NCI-H187 treated with DMSO at 0.1 percent for 48 hours (cell line): Measurements from ENCODE around the gene ATMIN.

Source experiments
- DNase-seq: peaks from one replicate; lab custom pipeline; 2025; lab: John Stamatoyannopoulos, UW

Gene ATMIN

DNA sequence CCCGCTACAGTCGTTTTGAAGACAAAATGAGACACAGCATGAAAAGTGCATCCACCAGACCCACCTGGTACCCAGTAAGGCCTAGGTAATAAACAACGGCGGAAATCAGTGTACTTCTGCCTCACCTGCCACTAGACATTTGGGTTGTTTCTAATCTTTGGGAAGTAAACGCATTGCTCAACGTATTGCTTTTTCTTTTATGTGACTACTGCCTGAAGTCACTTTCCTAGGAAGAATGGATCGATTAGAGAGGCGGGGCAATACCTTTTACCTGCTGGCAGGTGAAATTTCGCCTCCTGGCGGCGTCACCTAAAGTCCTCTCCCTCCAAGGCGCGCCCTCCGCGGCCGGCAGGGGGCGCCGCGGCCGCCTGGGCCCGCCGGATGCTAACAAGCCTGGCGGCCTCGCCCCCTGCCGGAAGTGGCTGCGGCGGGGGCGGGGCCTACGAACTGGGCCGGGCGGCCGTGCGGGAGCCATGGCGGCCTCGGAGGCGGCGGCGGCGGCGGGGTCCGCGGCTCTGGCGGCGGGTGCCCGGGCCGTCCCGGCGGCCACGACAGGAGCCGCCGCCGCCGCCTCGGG is at the start of gene ATMIN:
TSS of gene ATMIN (plus strand) at position 445 of the 577 bp plus-strand sequence. CDS start at position 474, 29 bp downstream.
- DNase-seq, result peak; percentile 6

DNA sequence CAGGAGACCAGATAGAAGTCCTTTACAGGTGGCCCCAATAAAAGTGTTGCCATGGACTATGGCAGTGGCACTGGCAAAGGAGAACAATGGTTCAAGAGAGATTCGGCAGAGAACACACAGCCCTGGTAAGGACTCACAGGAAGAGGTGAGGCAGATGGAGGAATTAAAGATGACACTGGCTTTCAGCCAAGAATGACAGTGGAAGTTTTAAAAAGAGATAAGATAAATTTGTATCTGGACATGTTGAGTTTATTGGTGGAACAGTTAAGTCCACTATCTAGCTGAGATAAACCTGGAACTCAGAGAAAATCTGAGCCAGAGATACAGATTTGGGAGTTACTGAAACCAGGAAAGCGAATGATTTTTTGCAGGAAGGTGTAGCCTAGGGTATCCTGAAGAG is 49.1 kb upstream of the ATMIN start:
- DNase-seq, result no peak

DNA sequence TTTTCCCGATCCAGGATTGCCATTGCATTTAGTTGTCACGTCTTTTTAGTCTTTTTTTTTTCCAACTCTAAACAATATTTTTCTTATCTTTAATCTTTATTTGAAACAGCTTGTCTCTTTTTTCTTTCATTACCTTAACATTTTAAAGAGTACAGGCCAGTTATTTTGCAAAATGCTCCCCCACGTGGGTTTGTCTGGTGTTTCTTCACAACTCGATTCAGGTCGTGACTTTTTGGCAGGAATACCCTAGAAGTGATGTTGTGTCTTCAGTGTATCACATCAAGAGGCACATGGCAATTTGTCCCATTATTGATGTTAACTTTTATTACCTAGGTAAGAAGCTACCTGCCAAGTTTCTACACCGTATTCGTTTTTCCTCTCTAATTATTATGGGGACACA is 46.9 kb upstream of the ATMIN start:
- DNase-seq, result no peak

- DNase-seq, result no peak
These were observed 45.8 kb upstream of the ATMIN start for GRCh38 chr16:80989801-80990200.

GRCh38 chr16:80990577-80990976 is 45.1 kb upstream of the ATMIN start:
- no peak for DNase-seq

DNA sequence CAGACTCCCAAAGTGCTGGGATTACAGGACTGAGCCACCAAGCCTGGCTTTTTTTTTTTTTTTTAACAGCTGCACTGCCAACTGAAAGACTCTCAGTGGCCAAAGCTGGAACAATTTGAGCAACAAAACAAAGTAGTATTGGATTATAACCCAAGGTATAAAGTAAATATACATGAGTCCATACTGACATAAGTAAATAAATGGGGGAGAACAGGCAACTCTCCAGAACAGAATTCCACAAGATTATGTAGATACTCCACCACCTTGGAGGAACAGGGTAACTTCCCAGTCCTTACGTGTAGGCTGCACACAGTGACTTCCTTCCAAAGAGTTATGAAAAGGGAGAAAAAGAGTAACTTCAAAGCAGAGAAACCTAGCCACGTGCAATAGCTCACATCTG is 44.7 kb upstream of the ATMIN start:
- no peak for DNase-seq

- DNase-seq, result no peak
These were observed 43.7 kb upstream of the ATMIN start for GRCh38 chr16:80991792-80992430.

- DNase-seq, result no peak
These were observed 42.9 kb upstream of the ATMIN start for GRCh38 chr16:80992676-80993293.

GRCh38 chr16:80993307-80993706 is 42.3 kb upstream of the ATMIN start:
- DNase-seq, result no peak

DNA sequence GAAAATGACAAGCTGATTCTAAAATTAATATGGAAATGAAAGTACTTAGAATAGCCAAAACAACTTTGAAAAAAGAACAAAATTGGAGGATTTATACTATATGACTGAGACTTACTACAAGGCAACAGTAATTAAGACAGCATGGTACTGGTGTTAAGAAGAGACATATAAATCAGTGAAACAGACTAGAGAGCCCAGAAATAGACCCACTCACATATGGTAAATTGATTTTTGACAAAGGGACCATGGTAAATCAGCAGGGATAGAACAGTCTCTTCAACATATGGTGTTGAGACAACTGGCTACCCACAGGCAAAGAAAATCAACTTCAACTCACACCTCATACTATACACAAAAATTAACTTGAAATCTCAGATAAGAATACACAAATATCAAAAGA is 41.8 kb upstream of the ATMIN start:
- DNase-seq, result no peak

- no peak for DNase-seq
These were observed 41.2 kb upstream of the ATMIN start for GRCh38 chr16:80994451-80994850.

DNA sequence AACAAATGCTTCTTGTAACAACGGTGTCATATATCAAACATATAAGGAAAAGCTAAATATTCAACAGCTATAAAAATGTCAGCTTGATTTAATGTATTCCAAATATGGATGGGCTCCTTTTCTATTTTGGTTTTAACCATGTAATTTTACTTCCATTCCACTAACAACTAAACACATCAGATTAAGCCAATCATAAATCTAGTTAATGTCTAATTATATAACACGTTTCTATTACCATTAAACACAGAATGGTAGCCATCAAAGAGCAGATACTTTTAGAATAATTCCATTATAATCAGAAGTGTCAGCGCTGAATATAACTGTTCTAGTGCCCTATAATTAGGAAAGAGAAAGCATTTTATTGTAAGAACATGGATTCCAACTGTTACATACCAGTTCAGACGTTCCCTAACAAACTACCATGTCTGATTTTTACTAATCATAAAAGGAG is 38.9 kb upstream of the ATMIN start:
- DNase-seq, result no peak

GRCh38 chr16:80997139-80997798 is 38.4 kb upstream of the ATMIN start:
- no peak for DNase-seq

DNA sequence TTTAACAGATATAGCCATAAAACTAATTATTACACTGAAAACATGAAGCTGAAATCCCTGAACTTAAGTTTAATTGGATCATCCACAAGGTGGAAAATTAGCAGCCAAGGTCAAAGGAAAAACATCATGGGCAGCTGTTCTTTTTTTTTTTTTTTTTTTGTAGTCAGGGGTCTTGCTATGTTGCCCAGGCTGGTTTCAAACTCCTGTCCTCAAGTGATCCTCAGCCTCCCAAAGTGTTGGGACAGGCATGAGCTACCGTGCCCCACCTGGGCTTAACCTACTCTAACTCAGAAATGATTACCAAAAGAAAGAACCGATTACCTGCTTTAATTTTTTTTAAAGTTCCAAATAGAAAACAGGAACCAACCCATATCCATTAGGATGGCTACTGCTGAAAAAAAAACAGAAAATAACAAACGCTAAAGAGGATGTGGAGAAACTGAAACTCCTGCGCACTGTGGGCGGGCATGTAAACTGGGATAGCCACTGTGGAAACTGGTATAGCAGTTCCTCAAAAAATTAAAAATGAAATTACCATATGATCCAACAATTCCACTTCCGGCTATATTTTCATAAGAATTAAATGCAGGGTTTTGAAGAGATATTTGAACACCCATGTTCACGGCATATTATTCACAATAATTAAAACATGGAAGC is 37.5 kb upstream of the ATMIN start:
- DNase-seq, result no peak

DNA sequence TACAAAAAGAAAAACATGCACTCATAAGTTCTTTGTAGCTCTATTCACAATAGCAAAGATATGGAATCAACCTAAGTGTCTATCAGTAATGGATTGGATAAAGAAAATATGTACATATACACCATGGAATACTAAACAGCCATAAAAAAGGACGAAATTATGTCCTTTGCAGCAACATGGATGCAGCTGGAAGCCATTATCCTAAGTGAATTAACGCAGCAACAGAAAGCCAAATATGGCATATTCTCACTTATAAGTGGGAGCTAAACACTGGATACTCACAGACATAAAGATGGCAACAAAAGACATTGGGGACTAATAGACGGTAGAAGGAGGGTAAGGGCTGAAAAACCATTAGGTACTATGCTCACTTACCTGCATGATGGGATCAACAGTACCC is 34.8 kb upstream of the ATMIN start:
- no peak for DNase-seq

- no peak for DNase-seq
These were observed 34.3 kb upstream of the ATMIN start for GRCh38 chr16:81001330-81001729.

DNA sequence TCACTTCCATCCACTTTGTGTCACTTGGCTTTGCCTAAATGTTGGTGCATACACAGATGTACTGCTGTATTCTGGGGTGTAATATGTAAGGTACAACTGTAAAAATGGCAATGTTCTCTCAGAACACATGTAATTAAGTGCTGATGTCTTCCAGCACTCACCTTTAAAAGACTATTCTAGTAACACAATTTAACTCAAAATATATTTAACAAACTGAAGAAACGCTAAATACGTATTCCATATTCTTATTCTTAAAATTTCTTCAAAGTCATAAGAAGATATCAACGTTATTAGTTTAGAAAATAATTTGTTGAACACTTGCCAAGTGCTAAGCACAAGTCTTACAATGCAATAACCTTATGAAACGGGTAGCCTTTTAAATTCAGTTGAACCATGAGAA is 32.6 kb upstream of the ATMIN start:
- DNase-seq, result no peak

DNA sequence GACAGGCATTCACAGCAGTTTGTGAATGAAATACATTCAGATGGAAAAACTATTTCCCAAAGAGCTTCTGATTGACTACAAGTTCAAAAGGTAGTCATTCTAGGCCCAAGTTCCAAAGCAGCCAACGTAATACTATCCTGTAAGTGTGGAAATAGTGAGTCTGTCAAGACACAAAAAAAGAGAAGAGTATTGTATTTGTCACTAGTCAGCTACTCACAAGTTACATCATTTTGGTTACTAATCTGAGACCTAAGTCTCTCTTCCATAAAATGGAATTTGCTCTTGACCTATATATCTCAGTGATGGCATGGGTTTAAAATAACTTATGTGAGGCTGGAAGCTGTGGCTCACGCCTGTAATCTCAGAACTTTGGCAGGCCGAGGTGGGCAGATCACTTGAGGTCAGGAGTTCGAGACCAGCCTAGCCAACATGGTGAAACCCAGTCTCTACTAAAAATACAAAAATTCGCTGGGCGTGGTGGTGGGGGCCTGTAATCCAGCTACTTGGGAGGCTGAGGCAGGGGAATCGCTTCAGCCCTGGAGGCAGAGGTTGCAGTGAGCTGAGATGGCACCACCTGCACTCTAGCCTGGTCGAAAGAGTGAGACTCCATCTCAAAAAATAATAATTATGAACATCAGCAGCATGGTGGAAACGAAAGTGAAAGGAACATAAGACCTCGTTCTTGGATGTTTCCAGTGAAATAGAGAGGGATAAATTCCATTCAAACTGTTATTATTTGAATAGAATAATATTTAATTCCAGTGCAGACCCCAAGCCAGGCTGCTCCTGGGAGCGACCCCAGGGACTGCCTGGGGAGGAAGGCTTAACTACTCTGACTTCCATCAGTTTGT is 31.8 kb upstream of the ATMIN start:
- no peak for DNase-seq

GRCh38 chr16:81004646-81005353 is 30.8 kb upstream of the ATMIN start:
- DNase-seq, result no peak

DNA sequence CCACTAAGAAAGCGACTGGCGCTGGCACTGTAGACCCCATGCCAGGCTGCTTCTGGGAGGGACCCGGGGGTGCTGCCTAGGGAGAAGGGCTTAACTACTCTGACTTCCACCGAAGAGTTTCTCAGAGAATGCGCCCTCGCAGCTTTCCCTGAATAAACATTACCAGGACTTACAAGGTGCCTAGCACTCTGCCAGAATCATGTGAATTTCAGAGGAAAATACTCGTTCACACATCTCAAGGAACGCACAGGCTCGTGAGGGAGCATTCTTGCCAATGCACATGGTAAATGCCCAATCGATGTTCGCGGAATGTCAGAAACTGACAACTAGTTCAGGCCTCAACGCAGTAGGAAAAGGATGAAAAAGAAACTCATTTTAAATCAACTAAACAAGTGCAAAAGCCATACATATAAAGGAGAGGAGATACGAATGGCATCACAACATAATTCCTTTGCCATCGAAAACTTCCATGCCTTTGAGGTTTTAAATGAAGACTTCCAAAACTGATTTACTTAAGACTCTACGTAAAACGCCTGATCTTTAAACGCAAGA is 30.0 kb upstream of the ATMIN start:
- no peak for DNase-seq
